Stimulated activated CD8-positive, alpha-beta memory T cell treated with anti-CD3 and anti-CD28 coated beads, Interleukin-7, amount 100 ng/mL, for 24 hours (primary cell): ENCODE results near the gene DLGAP4.

Experiments
- DNase-seq: peaks from one replicate; pipeline ENCODE4 v3.0.0-alpha.2; 2020; ENCODE audit warnings: low read depth

DLGAP4 gene

GRCh38 chr20:36274181-36274841 is 31.8 kb upstream of the DLGAP4 start:
- no peak for DNase-seq

- no peak for DNase-seq
Measured at GRCh38 chr20:36275011-36275410, 31.1 kb upstream of the DLGAP4 start.

- no peak for DNase-seq
Measured at GRCh38 chr20:36275441-36276189, 30.5 kb upstream of the DLGAP4 start.

DNA sequence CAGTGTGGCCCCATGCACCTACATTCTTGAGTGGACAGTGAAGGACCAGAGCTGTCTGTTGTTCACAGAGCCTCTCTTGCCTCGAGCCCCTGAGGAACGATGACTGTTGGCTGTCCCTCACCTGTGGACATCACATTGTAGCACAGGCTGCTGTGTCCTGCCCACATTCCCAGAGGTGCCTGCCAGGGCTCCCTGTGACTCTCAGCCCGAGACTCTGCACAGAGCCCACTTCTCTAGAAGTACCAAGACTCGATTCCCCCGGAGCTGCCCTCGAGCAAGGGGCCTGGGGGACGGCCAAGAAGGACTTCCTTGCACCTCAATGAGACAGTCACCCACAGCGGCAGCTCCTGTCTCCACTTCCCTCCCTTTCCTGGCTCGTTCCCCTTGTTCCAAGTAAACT is 28.6 kb upstream of the DLGAP4 start:
- DNase-seq = no peak

- no peak for DNase-seq
Measured at GRCh38 chr20:36279362-36279761, 26.8 kb upstream of the DLGAP4 start.

DNA sequence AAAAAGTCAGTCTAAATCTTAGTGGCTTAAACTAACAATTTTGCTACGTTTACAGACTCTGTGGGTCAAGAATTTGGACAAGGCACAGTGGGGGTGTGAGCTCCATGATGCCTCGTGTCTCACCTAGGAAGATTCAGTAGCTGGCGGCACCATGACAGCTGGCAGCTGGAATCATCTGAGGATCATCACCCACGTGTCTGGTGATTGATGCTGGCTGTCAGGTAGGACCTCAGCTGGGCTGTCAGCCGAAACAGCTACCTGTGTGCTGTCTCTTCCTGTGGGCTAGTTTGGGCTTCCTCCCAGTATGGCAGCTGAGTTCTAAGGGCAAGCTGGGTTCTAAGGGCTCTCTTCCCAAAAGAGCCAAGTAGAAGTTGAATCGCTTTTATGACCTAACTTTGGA is 26.4 kb upstream of the DLGAP4 start:
- no peak for DNase-seq

DNA sequence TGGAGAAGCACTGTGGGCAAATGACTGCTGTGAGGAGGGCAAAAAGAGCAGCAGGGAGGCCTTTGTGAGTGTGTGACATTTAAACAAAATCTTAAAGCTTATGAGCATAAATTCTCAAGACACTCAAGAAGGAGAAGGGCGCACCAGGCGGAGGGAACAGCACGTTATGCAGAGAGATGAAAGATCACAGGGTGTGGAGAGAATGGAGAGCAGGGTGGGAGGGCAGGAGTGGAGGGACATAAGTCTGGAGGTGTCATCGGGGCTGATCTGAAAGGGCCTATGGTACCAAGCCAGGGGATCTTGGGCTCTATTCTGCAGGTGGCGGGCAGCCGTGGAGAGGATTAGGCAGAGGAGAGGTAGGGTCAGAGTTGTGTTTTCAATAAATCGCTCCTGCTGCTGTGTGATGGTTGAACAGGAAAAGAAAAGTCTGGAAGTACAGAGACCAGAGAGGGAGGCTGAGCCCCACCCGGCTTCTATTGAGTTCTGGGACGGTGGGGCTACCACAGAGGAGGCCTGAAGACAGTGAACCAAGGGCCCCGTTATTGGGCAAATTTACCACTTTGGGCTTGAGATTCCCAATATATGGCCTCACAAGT is 24.3 kb upstream of the DLGAP4 start:
- no peak for DNase-seq

GRCh38 chr20:36284751-36285150 is 21.4 kb upstream of the DLGAP4 start:
- DNase-seq = no peak

GRCh38 chr20:36285746-36286447 is 20.2 kb upstream of the DLGAP4 start:
- DNase-seq = no peak

DNA sequence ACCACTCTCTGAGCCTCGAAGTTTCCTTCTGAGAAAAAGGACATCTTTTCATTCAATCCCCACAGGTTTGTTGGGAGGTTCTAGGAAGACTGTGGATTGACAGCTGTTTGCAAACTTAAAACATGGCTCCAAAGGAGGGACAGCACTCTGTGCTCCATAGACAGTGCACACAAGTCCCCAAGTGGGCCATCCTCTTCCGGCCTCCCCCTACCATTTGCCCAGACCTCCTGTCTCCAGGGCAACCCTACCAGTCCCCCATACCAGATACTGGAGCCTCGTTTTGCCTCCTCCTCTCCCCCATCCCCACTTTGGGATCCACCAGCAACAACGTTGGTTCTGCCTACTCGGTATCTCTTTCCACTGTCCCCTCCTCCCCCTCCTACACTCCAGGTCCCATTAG is 8.5 kb upstream of the DLGAP4 start:
- no peak for DNase-seq

DNA sequence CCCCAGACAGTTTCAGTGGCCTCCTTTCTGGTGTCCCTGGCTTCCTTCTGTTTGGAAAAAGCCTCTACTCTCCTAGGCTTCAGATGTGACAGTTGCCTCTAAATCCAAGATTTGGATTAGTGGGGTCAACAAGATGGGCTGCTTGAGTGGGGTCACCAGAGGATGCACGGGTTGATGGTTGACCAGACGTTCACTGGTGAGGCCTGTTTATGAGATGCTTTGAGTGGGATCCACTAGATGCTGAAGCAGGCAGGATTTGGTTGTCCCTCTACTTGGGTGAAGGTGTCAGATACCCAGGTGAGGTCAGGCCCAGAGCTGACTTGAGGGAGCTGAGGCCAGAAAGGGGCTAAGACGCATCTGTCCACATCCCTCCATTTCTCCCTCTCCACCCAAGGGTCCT is 8.1 kb upstream of the DLGAP4 start:
- DNase-seq = no peak

- no peak for DNase-seq
Measured at GRCh38 chr20:36298795-36299339, 7.3 kb upstream of the DLGAP4 start.

- no peak for DNase-seq
Measured at GRCh38 chr20:36299459-36299858, 6.7 kb upstream of the DLGAP4 start.

- DNase-seq = no peak
Measured at GRCh38 chr20:36301359-36302119, 4.6 kb upstream of the DLGAP4 start.

- DNase-seq = no peak
Measured at GRCh38 chr20:36303020-36303595, 3.0 kb upstream of the DLGAP4 start.

DNA sequence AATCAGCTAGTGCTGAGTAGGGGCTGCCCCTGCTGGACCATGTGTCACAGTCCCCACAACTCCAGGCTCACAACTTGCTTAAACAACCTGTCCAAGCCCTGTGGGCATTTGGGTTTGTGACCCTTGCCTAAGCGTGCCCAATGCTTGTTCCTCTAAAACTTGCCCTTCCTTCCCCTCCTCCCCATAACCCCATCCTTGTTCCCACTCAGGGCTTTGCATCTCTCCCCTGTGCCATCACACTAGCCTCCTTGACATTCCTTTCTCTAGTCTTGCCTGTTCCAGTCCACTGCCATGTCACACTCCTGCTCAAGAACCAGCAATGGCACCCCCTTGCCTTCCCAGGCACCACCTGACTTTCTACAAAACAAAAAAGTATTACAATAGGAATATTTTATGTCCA is 2.3 kb upstream of the DLGAP4 start:
- DNase-seq = no peak

- no peak for DNase-seq
Measured at GRCh38 chr20:36304786-36305495, 1.2 kb upstream of the DLGAP4 start.

DNA sequence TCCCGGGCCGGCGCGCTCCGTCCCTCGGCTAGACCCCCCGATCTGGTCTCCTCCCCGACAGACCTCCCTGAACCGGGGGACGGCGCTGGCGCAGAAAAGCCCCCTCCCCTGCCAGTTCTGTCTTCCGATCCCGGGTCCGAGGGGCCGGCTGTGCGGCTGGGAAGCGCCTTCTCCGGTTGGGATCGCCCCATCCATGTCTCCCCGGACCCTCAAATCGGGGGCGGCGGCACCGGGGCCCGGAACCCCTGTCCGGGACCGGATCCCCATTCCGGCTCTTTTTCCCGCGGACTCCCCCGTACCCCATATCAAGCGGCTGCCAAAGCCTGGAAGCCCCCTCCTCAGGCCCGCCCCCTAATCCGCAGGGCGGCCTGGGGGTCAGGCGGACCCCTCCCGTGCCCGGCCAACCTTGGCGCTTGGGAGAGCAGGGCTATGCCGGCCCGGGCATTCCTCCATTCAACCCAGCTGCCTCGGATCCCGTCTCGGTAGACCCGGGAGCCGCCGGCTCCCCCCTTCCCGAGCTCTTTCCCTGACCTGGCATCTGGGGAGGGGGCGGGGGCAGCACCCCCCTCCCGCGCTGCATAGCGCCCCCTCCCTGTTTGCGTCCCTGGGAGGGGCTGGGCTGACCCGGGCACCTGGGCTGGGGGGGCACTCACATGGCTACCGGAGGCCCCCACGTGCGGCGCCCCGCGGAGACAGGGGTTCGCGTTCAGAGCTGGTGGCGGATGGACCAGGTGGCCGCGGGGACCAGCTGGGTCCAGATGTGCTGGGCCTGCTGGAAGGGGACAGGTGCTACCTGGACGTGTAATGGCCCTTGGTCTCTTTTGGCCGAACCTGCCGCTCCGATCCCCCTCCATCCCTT is 643 bp downstream of the DLGAP4 start:
- no peak for DNase-seq

DNA sequence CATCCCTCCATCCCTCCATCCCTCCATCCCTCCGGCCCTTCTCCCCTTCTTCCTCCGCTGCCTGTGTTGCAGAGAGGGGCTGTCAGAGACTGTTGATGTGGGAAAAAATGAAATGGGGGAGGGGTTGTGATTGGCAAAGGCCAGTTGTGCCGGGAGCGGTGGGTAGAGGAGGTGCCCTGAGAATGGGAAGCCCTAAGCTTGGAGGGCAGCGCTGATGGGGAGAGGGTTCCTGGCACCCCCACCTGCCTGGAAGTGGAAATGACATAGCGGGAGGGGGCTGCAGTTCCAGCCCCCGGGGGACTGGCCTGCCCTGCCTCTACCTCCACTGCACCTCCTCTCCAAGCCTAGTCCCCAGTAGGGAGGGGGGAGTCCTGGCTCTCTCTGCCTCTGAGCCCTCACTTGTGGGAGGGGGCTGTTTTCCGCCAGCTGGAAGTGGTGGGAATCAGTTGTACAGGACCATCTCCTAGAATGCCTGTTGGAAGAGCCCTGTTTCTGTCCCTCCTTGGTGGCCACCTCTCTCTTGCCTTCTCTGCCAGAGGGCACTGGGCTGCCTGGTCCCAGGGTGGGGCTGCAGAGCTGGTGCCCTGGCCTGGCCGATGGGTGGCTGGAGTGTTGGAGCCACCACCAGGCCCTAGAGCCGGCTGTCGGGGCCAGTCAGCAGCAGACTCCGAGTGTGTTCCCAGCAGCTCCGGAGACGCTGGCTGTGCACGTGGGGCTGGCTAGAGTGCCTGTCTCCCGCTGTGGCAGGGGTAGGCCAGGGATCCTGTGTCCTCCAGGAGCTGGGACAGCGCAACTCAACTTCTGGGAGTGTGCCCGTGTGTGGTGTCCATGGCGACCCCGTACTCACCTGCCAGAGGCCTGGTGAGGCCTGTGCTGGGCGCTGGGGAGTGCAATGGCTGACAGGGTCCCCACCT is 1.5 kb downstream of the DLGAP4 start:
- no peak for DNase-seq
